Neural progenitor cell (in vitro differentiated cells): ENCODE results near the gene PIP4K2C. TPM values are rescaled to one million over a fixed set of nuclear protein-coding genes. Genes with fewer than 3 reads are reported as not detected.

Experiments used
- DNase-seq: peaks from one replicate; pipeline ENCODE4 v3.0.0-alpha.2; 2016; ENCODE audit warnings: low spot score
- H2AFZ ChIP-seq: fragments of 200-600 bp; sonication (generic); replicated peaks from 2 replicates; pipeline ENCODE4 v1.6.1; 2016; ENCODE audit warnings: antibody characterized with exemption
- H3F3A ChIP-seq: fragments of 200-600 bp; sonication (generic); 2 replicates; pipeline ENCODE4 v1.6.1; 2016; ENCODE audit warnings: antibody characterized with exemption, low read depth
- H3K27ac ChIP-seq: fragments of 200-600 bp; sonication (generic); 2 replicates; pipeline ENCODE4 v1.5.1; 2016; ENCODE audit warnings: mild to moderate bottlenecking
- H3K27me3 ChIP-seq: fragments of 200-600 bp; sonication (generic); 2 replicates; pipeline ENCODE4 v1.6.1; 2016; ENCODE audit warnings: mild to moderate bottlenecking, moderate library complexity
- H3K36me3 ChIP-seq: fragments of 200-600 bp; sonication (generic); 2 replicates; pipeline ENCODE4 v1.5.1; 2016
- H3K4me1 ChIP-seq: fragments of 200-600 bp; sonication (generic); 2 replicates; pipeline ENCODE4 v1.6.1; 2016; ENCODE audit warnings: mixed run types
- H3K4me2 ChIP-seq: fragments of 200-600 bp; sonication (generic); 2 replicates; pipeline ENCODE4 v1.6.1; 2016
- H3K4me3 ChIP-seq: fragments of 200-600 bp; sonication (generic); 2 replicates; pipeline ENCODE4 v1.5.1; 2016
- H3K79me2 ChIP-seq: fragments of 200-600 bp; sonication (generic); 2 replicates; pipeline ENCODE4 v1.6.1; 2016; ENCODE audit warnings: low read depth
- H3K9ac ChIP-seq: fragments of 200-600 bp; sonication (generic); 2 replicates; pipeline ENCODE4 v1.6.1; 2016
- H3K9me3 ChIP-seq: fragments of 200-600 bp; sonication (generic); 2 replicates; pipeline ENCODE4 v1.5.1; 2016; ENCODE audit warnings: low read depth
- H4K20me1 ChIP-seq: fragments of 200-600 bp; sonication (generic); 2 replicates; pipeline ENCODE4 v1.6.1; 2016; ENCODE audit warnings: low read depth
- H3K27ac Mint-ChIP-seq: 3 replicates; pipeline ENCODE4 v1.8.0; 2021; ENCODE audit warnings: mixed read lengths
- H3K27me3 Mint-ChIP-seq: 2 replicates; pipeline ENCODE4 v1.8.0; 2022; ENCODE audit warnings: low read depth, mild to moderate bottlenecking, inconsistent platforms, moderate library complexity, mixed read lengths; ENCODE audit not compliant: insufficient read depth
- H3K36me3 Mint-ChIP-seq: 3 replicates; pipeline ENCODE4 v1.8.0; 2021; ENCODE audit warnings: mixed read lengths
- H3K4me1 Mint-ChIP-seq: 3 replicates; pipeline ENCODE4 v1.8.0; 2021; ENCODE audit warnings: mixed read lengths
- H3K4me3 Mint-ChIP-seq: 3 replicates; pipeline ENCODE4 v1.8.0; 2021; ENCODE audit warnings: mild to moderate bottlenecking, moderate library complexity, mixed read lengths
- H3K9me3 Mint-ChIP-seq: 3 replicates; pipeline ENCODE4 v1.8.0; 2020; ENCODE audit warnings: mixed read lengths
- EZH2 ChIP-seq: fragments of 200-600 bp; sonication (generic); IDR thresholded peaks from 2 replicates; pipeline ENCODE4 v1.6.1; 2017; ENCODE audit warnings: antibody characterized with exemption, mild to moderate bottlenecking, moderate library complexity
- EZH2phosphoT487 ChIP-seq: fragments of 200-600 bp; sonication (generic); IDR thresholded peaks from 2 replicates; pipeline ENCODE4 v1.6.1; 2017; ENCODE audit warnings: antibody characterized with exemption
- total RNA-seq: library from RNA; depleted of rRNA; stranded (reverse); fragments of >200 nt; gene quantifications from 2 replicates; pipeline ENCODE4 v1.2.3, GENCODE V29; 2015; ENCODE audit warnings: low replicate concordance
- TF ChIP-seq, protein P1 (sequence below): fragments of 200-600 bp; sonication (generic); IDR thresholded peaks from 2 replicates; pipeline ENCODE4 v1.5.1; 2017; ENCODE audit warnings: antibody characterized with exemption, mild to moderate bottlenecking

The PIP4K2C gene
- total RNA-seq, 1 donor from 2014 or later, result 15.5 TPM

DNA sequence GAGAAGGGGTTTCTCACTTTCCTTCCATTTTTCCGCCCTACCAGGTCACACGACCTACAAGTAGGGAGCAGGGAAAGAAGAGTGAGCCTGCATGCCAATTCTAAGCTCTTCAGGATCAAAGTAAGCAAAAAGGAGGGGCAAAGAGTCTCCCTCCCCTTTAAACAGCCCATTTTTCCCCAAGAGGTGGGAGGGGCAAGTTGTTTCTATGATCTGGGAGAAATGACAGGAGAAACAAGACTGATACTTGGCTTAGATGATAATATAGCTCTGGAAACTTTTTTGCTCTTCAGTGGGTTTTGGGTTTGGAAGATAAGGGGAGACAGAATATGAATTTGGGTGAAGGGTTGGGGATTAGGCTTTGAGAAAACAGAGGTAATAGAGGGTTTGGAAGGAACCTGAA is 15.4 kb downstream of the PIP4K2C start:
- no peak overlapping the region for H3K9ac ChIP-seq
- Mint-ChIP-seq H3K4me3 (peak overlapping the region; percentile 62), H3K4me1 (peaks cover 31% of the 10 kb centered on the region), H3K9me3 (no peaks in the 10 kb centered on the region), H3K27me3 (peaks cover 9% of the 10 kb centered on the region), H3K27ac (no peak overlapping the region), H3K36me3 (peaks cover 18% of the 10 kb centered on the region)
- TF ChIP-seq EZH2 (no peak), EZH2phosphoT487 (no peak)
- TF ChIP-seq, protein P1, sequence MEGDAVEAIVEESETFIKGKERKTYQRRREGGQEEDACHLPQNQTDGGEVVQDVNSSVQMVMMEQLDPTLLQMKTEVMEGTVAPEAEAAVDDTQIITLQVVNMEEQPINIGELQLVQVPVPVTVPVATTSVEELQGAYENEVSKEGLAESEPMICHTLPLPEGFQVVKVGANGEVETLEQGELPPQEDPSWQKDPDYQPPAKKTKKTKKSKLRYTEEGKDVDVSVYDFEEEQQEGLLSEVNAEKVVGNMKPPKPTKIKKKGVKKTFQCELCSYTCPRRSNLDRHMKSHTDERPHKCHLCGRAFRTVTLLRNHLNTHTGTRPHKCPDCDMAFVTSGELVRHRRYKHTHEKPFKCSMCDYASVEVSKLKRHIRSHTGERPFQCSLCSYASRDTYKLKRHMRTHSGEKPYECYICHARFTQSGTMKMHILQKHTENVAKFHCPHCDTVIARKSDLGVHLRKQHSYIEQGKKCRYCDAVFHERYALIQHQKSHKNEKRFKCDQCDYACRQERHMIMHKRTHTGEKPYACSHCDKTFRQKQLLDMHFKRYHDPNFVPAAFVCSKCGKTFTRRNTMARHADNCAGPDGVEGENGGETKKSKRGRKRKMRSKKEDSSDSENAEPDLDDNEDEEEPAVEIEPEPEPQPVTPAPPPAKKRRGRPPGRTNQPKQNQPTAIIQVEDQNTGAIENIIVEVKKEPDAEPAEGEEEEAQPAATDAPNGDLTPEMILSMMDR, result no peak
- peaks cover 42% of the 10 kb centered on the region for H3F3A ChIP-seq
- H3K79me2 ChIP-seq, result peaks cover 16% of the 10 kb centered on the region
- H3K4me2 ChIP-seq, result no peak overlapping the region
- no peak overlapping the region for H3K4me3 ChIP-seq
- peaks cover 20% of the 10 kb centered on the region for H3K27me3 ChIP-seq
- no peak overlapping the region for H2AFZ ChIP-seq
- H4K20me1 ChIP-seq, result peaks cover 13% of the 10 kb centered on the region
- no peaks in the 10 kb centered on the region for H3K36me3 ChIP-seq
- peaks cover 29% of the 10 kb centered on the region for H3K4me1 ChIP-seq
- H3K27ac ChIP-seq, result no peak overlapping the region
- no peaks in the 10 kb centered on the region for H3K9me3 ChIP-seq
- no peak for DNase-seq

DNA sequence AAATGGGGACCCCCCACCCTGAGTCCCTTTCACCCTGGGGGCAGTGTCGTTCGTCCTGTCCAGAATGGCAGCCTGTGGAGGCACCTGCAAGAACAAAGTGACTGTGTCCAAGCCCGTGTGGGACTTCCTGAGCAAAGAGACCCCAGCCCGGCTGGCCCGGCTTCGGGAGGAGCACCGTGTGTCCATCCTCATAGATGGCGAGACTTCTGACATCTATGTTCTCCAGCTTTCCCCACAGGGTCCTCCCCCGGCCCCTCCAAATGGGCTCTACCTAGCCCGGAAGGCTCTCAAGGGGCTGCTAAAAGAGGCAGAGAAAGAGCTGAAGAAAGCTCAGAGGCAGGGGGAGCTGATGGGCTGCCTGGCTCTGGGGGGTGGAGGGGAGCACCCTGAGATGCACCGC is 15.8 kb downstream of the PIP4K2C start:
- Histone ChIP-seq H3K9me3 (no peaks in the 10 kb centered on the region), H3K4me1 (peaks cover 29% of the 10 kb centered on the region), H3K9ac (no peak overlapping the region), H3K27ac (no peak overlapping the region), H3K4me3 (no peak overlapping the region), H4K20me1 (peaks cover 13% of the 10 kb centered on the region), H3F3A (peaks cover 42% of the 10 kb centered on the region), H3K4me2 (no peak overlapping the region), H2AFZ (no peak overlapping the region), H3K36me3 (no peaks in the 10 kb centered on the region), H3K79me2 (peaks cover 16% of the 10 kb centered on the region), H3K27me3 (peaks cover 22% of the 10 kb centered on the region)
- Mint-ChIP-seq H3K9me3 (no peaks in the 10 kb centered on the region), H3K36me3 (peaks cover 14% of the 10 kb centered on the region), H3K4me3 (no peak overlapping the region), H3K4me1 (peaks cover 32% of the 10 kb centered on the region), H3K27me3 (peaks cover 10% of the 10 kb centered on the region), H3K27ac (no peak overlapping the region)
- TF ChIP-seq EZH2phosphoT487, result no peak
- DNase-seq, result no peak

DNA sequence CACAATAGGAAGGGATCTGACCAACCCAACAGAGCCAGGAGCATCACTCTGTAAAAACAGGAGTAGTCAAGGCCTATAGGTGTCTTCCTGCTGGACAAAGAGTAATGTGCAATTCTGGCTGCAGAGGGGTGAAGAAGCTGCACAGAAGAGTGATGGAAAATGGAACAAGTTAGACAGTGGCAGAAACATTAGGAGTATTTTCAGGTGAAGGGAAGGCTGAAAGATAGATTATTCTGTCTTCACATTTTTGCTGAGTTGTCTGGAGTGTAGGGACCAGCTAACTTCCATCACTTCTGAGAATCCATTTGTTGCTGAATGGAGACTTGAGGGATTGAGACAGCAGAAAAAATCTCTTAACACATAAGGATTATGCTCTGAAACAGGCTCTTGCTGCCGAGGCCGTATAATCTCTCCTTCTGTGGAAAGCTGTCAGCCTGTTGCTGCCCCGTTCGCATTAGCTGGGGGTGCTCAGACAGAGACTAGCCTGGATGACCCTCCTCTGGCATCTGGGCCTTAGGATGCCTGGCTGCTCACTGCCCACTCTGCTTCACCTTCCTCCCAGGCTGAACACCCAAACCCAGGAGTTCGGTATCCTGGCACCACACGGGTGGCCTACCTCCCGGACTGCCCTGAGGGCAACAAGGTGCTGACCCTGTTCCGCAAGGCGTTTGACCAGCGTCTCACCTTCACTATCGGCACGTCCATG is 17.1 kb downstream of the PIP4K2C start:
- no peaks in the 10 kb centered on the region for H3K36me3 ChIP-seq
- no peak for DNase-seq

More for the DNA sequence above, 17.1 kb downstream of the PIP4K2C start:
- Histone ChIP-seq H3K4me3 (no peak overlapping the region), H3K9me3 (no peaks in the 10 kb centered on the region), H4K20me1 (peaks cover 13% of the 10 kb centered on the region), H3K27me3 (peaks cover 34% of the 10 kb centered on the region), H2AFZ (no peak overlapping the region), H3K4me1 (peaks cover 29% of the 10 kb centered on the region), H3K4me2 (no peak overlapping the region), H3K27ac (no peak overlapping the region), H3K9ac (no peak overlapping the region), H3K79me2 (peaks cover 16% of the 10 kb centered on the region), H3F3A (peaks cover 42% of the 10 kb centered on the region)
- Mint-ChIP-seq H3K4me1 (peaks cover 40% of the 10 kb centered on the region), H3K4me3 (no peak overlapping the region), H3K27me3 (peaks cover 15% of the 10 kb centered on the region), H3K9me3 (no peaks in the 10 kb centered on the region), H3K36me3 (peaks cover 7% of the 10 kb centered on the region), H3K27ac (no peak overlapping the region)
- TF ChIP-seq EZH2phosphoT487, result no peak
- TF ChIP-seq EZH2, result no peak
- TF ChIP-seq, protein P1, result no peak
